Measurements from ENCODE around the gene ZFAND6.

- TF ChIP-seq CTCF (IDR thresholded peaks at IDR 0.05; ENCODE audit: low read length) (no peak), EZH2 (IDR thresholded peaks at IDR 0.05; ENCODE audit: borderline replicate concordance, low read length) (no peak)
These were observed 83.2 kb downstream of the ZFAND6 start for GRCh38 chr15:80142646-80143045.

Data from OCI-LY1 (cell line).